OCI-LY7 (cell line): ENCODE results near the gene TMIGD3. TPM values are rescaled to one million over a fixed set of nuclear protein-coding genes. Genes with fewer than 3 reads are reported as not detected.

Experiments
- BruUV-seq: library from RNA; stranded (reverse); fragments of 400-500 nt; replicated peaks from 2 replicates; lab custom pipeline; 2021; lab: Mats Ljungman, UMichigan
- CTCF ChIA-PET: fragments of 300-600 bp; sonication (Branson Sonifier 250); formaldehyde crosslinking; loops from one replicate; lab custom pipeline; 2022; ENCODE audit warnings: antibody characterized with exemption; ENCODE audit not compliant: unreplicated experiment; lab: Charles Lee
- POLR2A ChIA-PET: fragments of 300-600 bp; sonication (Branson Sonifier 250); formaldehyde crosslinking; loops from one replicate; lab custom pipeline; 2022; ENCODE audit warnings: antibody characterized with exemption; lab: Charles Lee
- DNase-seq: peaks from one replicate; pipeline ENCODE4 v3.0.0-alpha.2; 2015; ENCODE audit warnings: low spot score
- H2AFZ ChIP-seq: fragments of 200-600 bp; sonication (generic), shearing (Covaris generic); 2 replicates; pipeline ENCODE4 v1.6.1; 2014; ENCODE audit warnings: mild to moderate bottlenecking, antibody characterized with exemption, low read length, moderate library complexity
- H3K27ac ChIP-seq: fragments of 200-600 bp; sonication (generic); 2 replicates; pipeline ENCODE4 v1.5.1; 2014; ENCODE audit warnings: mixed run types, low read depth, mild to moderate bottlenecking, moderate library complexity, low read length, inconsistent platforms; ENCODE audit not compliant: poor library complexity, severe bottlenecking
- H3K36me3 ChIP-seq: fragments of 200-600 bp; sonication (generic); 2 replicates; pipeline ENCODE4 v1.6.1; 2014; ENCODE audit warnings: mild to moderate bottlenecking, antibody characterized with exemption, low read length, moderate library complexity, mixed read lengths; ENCODE audit not compliant: insufficient read depth
- H3K4me1 ChIP-seq: fragments of 200-600 bp; sonication (generic); 2 replicates; pipeline ENCODE4 v1.5.1; 2014; ENCODE audit warnings: mild to moderate bottlenecking, low read length; ENCODE audit not compliant: insufficient read depth, poor library complexity, severe bottlenecking
- H3K4me2 ChIP-seq: fragments of 200-600 bp; sonication (generic); 2 replicates; pipeline ENCODE4 v1.6.1; 2014; ENCODE audit warnings: mild to moderate bottlenecking, low read length
- H3K4me3 ChIP-seq: fragments of 200-600 bp; sonication (generic); 2 replicates; pipeline ENCODE4 v1.5.1; 2014; ENCODE audit warnings: mild to moderate bottlenecking, low read depth, low read length; ENCODE audit not compliant: poor library complexity, severe bottlenecking
- H3K79me2 ChIP-seq: fragments of 200-600 bp; sonication (generic); 2 replicates; pipeline ENCODE4 v1.6.1; 2016; ENCODE audit warnings: low read depth, mild to moderate bottlenecking, low read length, moderate library complexity, mixed read lengths; ENCODE audit not compliant: insufficient read depth
- H3K9me2 ChIP-seq: fragments of 200-600 bp; sonication (generic); 2 replicates; pipeline ENCODE4 v1.6.1; 2016; ENCODE audit warnings: mild to moderate bottlenecking, low read length, mixed read lengths; ENCODE audit not compliant: insufficient read depth
- H3K9me3 ChIP-seq: fragments of 200-600 bp; sonication (generic); 2 replicates; pipeline ENCODE4 v1.6.1; 2014; ENCODE audit warnings: mild to moderate bottlenecking, mixed run types, low read length, mixed read lengths
- H4K20me1 ChIP-seq: fragments of 200-600 bp; sonication (generic); 2 replicates; pipeline ENCODE4 v1.6.1; 2014; ENCODE audit warnings: mild to moderate bottlenecking, antibody characterized with exemption, low read length, moderate library complexity, mixed read lengths; ENCODE audit not compliant: insufficient read depth
- EZH2phosphoT487 ChIP-seq: fragments of 200-600 bp; sonication (generic); IDR thresholded peaks from 2 replicates; pipeline ENCODE4 v1.6.1; 2018; ENCODE audit warnings: low read depth, borderline replicate concordance, mild to moderate bottlenecking, mixed run types, antibody characterized with exemption, low read length, moderate library complexity, mixed read lengths
- intact Hi-C: fragments of 100-400 bp; cut with micrococcal nuclease; formaldehyde crosslinking; loops from one replicate; pipeline ENCODE4 v1.10.0; 2022; ENCODE audit not compliant: unreplicated experiment
- total RNA-seq, 2 experiments: library from RNA; depleted of rRNA in 1 of 2; stranded (reverse); fragments of >200 nt in 1 of 2; shearing (Covaris generic) in 1 of 2; gene quantifications; 2 replicates each; pipeline ENCODE4 v1.2.3, GENCODE V29; 2014 to 2022
- TF ChIP-seq, protein P1 (sequence below): fragments of 200-600 bp; sonication (generic); conservative IDR thresholded peaks from 2 replicates; pipeline ENCODE4 v1.5.1; 2014; ENCODE audit warnings: mild to moderate bottlenecking, antibody characterized with exemption, low read length, moderate library complexity, mixed read lengths

TMIGD3 gene
- total RNA-seq, 2 experiments from 2014 or later, result not detected

DNA sequence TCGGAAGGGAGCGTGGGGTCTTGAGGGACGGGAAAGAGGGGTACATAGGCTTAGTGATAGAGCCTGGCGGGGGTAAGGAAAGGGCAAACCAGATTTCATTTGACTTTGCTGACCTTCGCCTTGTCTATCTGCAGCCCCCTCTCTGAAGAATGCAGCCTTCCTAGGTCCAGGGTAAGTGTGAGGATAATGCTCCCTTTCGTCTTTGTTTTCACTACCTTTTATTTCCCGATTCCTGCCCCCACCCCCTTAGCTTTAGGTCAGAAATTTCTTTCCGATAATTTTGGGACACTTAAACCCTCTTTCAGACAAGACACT lies 53.8 kb downstream of the TMIGD3 start:
- no peaks in the 10 kb centered on the region for H3K9me2 ChIP-seq
- H3K9me3 ChIP-seq, result no peaks in the 10 kb centered on the region
- H2AFZ ChIP-seq, result peak overlapping the region; percentile 59; the same call in 1 of the 2 replicates
- no peak for TF ChIP-seq EZH2phosphoT487
- TF ChIP-seq, protein P1, sequence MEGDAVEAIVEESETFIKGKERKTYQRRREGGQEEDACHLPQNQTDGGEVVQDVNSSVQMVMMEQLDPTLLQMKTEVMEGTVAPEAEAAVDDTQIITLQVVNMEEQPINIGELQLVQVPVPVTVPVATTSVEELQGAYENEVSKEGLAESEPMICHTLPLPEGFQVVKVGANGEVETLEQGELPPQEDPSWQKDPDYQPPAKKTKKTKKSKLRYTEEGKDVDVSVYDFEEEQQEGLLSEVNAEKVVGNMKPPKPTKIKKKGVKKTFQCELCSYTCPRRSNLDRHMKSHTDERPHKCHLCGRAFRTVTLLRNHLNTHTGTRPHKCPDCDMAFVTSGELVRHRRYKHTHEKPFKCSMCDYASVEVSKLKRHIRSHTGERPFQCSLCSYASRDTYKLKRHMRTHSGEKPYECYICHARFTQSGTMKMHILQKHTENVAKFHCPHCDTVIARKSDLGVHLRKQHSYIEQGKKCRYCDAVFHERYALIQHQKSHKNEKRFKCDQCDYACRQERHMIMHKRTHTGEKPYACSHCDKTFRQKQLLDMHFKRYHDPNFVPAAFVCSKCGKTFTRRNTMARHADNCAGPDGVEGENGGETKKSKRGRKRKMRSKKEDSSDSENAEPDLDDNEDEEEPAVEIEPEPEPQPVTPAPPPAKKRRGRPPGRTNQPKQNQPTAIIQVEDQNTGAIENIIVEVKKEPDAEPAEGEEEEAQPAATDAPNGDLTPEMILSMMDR, result no peak
- H3K4me2 ChIP-seq, result peak overlapping the region; percentile 89
- POLR2A ChIA-PET, result interaction anchor here (0.6 to 1.2 kb wide), 3 partner anchors 15 to 579 kb away, joined by 3 to 6 read pairs (median 4); no protein-coding TSS in a partner anchor
- peaks cover 80% of the 10 kb centered on the region for H3K36me3 ChIP-seq
- H3K27ac ChIP-seq, result peak overlapping the region; percentile 39
- BruUV-seq, result no TSS peak
- intact Hi-C loops, result loop anchor here (1.0 to 10.0 kb wide), 3 partner anchors 43 to 105 kb away; no protein-coding TSS in a partner anchor
- CTCF ChIA-PET, result interaction anchor here (0.6 kb wide), 1 partner anchor 288 kb away, joined by 3 read pairs; no protein-coding TSS in a partner anchor
- H3K4me3 ChIP-seq, result peak overlapping the region; percentile 98
- peaks cover 95% of the 10 kb centered on the region for H3K79me2 ChIP-seq
- peaks cover 23% of the 10 kb centered on the region; the same call in 1 of the 2 replicates for H4K20me1 ChIP-seq
- H3K4me1 ChIP-seq, result peaks cover 36% of the 10 kb centered on the region
- no peak for DNase-seq

- Histone ChIP-seq H3K4me3 (peak within 1 kb of the TSS; percentile 98), H3K9me2 (no peaks in the 10 kb centered on the region), H3K36me3 (peaks cover 80% of the 10 kb centered on the region), H4K20me1 (peaks cover 23% of the 10 kb centered on the region; the same call in 1 of the 2 replicates), H2AFZ (peak within 1 kb of the TSS; percentile 59; the same call in 1 of the 2 replicates), H3K27ac (peak within 1 kb of the TSS; percentile 39), H3K79me2 (peaks cover 92% of the 10 kb centered on the region), H3K4me2 (peak within 1 kb of the TSS; percentile 89), H3K9me3 (no peaks in the 10 kb centered on the region), H3K4me1 (peaks cover 32% of the 10 kb centered on the region)
- no TSS peak for BruUV-seq
- TF ChIP-seq, protein P1, result no peak
- no peak for TF ChIP-seq EZH2phosphoT487
- CTCF ChIA-PET, result interaction anchor here (0.6 kb wide), 3 partner anchors 9 to 288 kb away, joined by 3 to 8 read pairs (median 8); no protein-coding TSS in a partner anchor
- DNase-seq, result peak; percentile 100
- POLR2A ChIA-PET, result interaction anchor here (0.6 to 2.3 kb wide), 10 partner anchors 9 to 306 kb away, joined by 3 to 10 read pairs (median 3); no protein-coding TSS in a partner anchor
- intact Hi-C loops, result loop anchor here (1.0 to 10.0 kb wide), 3 partner anchors 43 to 104 kb away; no protein-coding TSS in a partner anchor
Measured at GRCh38 chr1:111448918-111449702, 54.3 kb downstream of the TMIGD3 start, which contains the start of the genes ATP5PB and WDR77. Gene ATP5PB, plus strand, starts transcription at chr1:111449464. Its CDS starts 78 bp downstream, at chr1:111449542. Gene WDR77, minus strand, starts transcription at chr1:111449256. Its CDS starts 87 bp downstream, at chr1:111449169.
